NK-92 treated with Interleukin-12 subunit alpha and Interleukin-12 subunit beta, amount 100 ng/mL, for 24 hours (cell line): ENCODE results near the gene LINC01488.

ENCODE experiments used
- DNase-seq: peaks from one replicate; lab custom pipeline; 2025; lab: John Stamatoyannopoulos, UW

Gene LINC01488

GRCh38 chr11:69479591-69480271 lies 1.7 kb upstream of the LINC01488 start:
- no peak for DNase-seq

GRCh38 chr11:69480547-69481392 lies 693 bp upstream of the LINC01488 start:
- DNase-seq = no peak

GRCh38 chr11:69482322-69482721 lies 859 bp downstream of the LINC01488 start:
- DNase-seq = no peak

- no peak for DNase-seq
Observed at GRCh38 chr11:69483170-69483569, 1.7 kb downstream of the LINC01488 start.

- no peak for DNase-seq
Observed at GRCh38 chr11:69483691-69484426, 2.4 kb downstream of the LINC01488 start.

- no peak for DNase-seq
Observed at GRCh38 chr11:69484427-69485259, 3.2 kb downstream of the LINC01488 start.

GRCh38 chr11:69485337-69486041 lies 4.0 kb downstream of the LINC01488 start:
- DNase-seq = no peak

GRCh38 chr11:69486056-69486772 lies 4.8 kb downstream of the LINC01488 start:
- no peak for DNase-seq

- no peak for DNase-seq
Observed at GRCh38 chr11:69486773-69487291, 5.4 kb downstream of the LINC01488 start.

GRCh38 chr11:69487391-69487790 lies 5.9 kb downstream of the LINC01488 start:
- no peak for DNase-seq

GRCh38 chr11:69487849-69488542 lies 6.5 kb downstream of the LINC01488 start:
- DNase-seq = no peak

- DNase-seq = no peak
Observed at GRCh38 chr11:69488543-69488940, 7.1 kb downstream of the LINC01488 start.

- DNase-seq = no peak
Observed at GRCh38 chr11:69489031-69489745, 7.7 kb downstream of the LINC01488 start.

GRCh38 chr11:69489746-69490365 lies 8.4 kb downstream of the LINC01488 start:
- no peak for DNase-seq

GRCh38 chr11:69490516-69490915 lies 9.1 kb downstream of the LINC01488 start:
- DNase-seq = no peak

- DNase-seq = no peak
Observed at GRCh38 chr11:69491071-69492031, 9.9 kb downstream of the LINC01488 start.
